ENCODE results near the gene HCAR1. TPM values are rescaled to one million over a fixed set of nuclear protein-coding genes. Genes with fewer than 3 reads are reported as not detected.
"Not testable (repeated sequence)": the region's sequence is repeated elsewhere in the genome, so short reads cannot be mapped to it uniquely, and the experiment has no call there.

HCAR1 gene
- polyA plus RNA-seq, 1 donor from 2014 or later: not detected

DNA sequence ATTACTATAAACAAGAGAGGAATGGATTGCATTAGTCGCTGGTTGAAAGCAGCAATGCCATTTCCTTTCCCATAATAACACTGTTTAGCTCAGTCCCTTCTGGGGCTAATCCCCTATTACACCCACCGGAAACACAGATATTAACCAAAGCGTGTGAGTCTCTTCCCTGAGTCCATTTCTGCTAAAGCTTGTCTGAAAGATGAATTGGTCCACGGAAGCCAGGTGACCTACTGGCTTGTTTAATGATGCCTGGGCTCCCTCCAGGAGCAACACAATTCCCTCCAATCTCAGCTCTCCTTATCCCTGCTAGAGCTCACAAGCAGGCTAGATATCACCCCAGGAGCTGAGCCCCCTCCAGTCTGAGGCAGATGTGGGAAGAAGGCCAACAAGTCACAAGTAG is 29.2 kb downstream of the HCAR1 start:
- H3K27me3 Mint-ChIP-seq, H3K4me3 Mint-ChIP-seq, H3K27ac Mint-ChIP-seq, H3K9me3 Mint-ChIP-seq, H3K36me3 Mint-ChIP-seq, H3K4me1 Mint-ChIP-seq: not testable (repeated sequence)

DNA sequence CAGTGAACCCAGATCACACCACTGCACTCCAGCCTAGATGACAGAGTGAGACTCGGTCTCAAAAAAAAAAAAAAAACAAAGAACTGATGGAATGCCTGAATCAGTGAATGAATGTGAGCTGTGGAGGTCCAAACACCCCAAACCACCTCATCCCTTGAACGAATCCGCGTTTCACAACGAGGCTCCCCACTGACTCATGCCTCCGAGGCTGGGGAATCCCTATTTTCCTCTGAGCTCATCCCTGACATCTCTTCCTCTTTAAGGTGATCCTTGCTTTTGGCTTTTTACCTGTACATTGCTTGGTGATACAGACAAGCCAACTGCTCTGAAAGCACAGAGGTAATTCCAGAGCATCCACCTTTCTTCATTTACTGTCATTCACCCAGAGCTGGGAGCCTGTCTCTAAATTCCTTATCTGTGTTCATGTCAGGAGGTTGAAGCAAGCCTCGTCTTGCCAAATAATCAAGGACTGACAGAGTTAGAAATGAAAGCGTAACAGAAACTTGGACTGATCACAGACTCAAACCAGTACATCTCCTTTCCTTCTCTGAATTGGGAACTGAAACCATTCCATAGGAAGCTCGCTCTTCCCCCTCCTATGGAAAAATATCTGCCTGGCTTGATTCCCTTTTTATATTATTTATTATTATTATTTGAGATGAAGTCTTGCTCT is 30.5 kb downstream of the HCAR1 start:
- H3K4me1 Mint-ChIP-seq, H3K27ac Mint-ChIP-seq, H3K4me3 Mint-ChIP-seq, H3K27me3 Mint-ChIP-seq, H3K36me3 Mint-ChIP-seq, H3K9me3 Mint-ChIP-seq: not testable (repeated sequence)

DNA sequence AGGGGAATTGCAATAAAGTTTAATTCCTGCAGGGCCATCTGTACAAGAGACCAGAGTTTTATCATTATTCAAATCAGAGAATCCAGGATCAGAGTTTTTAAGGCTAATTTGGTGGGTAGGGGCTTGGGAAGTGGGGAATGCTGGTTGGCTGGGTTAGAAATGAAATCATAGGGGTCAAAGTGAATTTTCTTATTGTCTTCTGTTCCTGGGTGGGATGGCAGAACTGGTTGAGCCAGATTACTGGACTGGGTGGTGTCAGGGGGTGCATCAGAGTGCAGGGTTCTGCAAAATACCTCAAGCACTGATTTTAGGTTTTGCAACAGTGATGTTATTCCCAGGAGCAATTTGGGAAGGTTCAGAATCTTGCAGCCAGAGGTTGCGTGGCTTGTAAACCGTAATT is 33.7 kb downstream of the HCAR1 start:
- not testable (repeated sequence) for H3K4me3 Mint-ChIP-seq, H3K4me1 Mint-ChIP-seq, H3K9me3 Mint-ChIP-seq, H3K27ac Mint-ChIP-seq, H3K27me3 Mint-ChIP-seq, H3K36me3 Mint-ChIP-seq

DNA sequence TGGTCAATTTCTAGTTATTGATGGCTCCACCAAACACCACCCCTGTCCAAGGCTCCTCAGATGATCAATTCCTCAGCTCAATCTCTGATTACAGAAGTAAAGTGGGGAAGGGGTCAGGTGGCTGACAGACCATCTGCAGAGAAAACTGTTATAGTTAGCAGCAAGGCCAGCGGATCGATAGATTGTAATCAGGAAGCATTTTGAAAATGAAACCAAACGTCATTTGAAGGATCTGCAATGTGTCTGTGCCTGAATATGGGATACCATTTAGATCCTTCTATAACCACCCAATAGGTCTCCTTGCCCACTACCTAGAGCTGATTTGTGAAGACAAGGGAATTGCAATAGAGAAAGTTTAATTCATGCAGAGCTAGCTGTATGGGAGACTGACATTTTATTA is 39.1 kb downstream of the HCAR1 start:
- Mint-ChIP-seq H3K36me3 (no peaks in the 10 kb centered on the region), H3K27ac (no peak overlapping the region), H3K27me3 (no peaks in the 10 kb centered on the region), H3K9me3 (no peaks in the 10 kb centered on the region), H3K4me1 (peaks cover 0 to 3% (median 2%) of the 10 kb centered on the region in 3 donors), H3K4me3 (peak overlapping the region in 1 of 4 donors; percentile 67)

DNA sequence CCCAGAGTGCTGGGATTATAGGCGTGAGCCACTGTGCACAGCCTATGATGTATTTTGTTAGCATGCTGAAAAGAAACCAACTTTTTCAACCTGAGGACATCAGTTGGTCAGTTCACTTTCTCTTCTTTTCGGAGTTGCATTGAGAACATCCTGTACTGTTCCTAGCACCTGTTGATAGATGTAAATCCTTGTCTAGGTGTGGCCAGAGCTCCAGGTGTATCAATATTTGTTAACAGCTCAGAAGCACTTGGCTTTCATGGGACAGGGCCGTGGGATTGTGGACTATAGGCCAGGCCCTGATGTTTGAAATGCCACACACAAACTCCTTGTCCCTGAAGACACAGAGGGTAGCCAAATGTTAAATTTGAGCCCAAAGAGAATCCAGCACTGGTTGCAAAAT is 42.4 kb downstream of the HCAR1 start:
- Mint-ChIP-seq H3K27me3 (no peaks in the 10 kb centered on the region), H3K9me3 (no peaks in the 10 kb centered on the region)

DNA sequence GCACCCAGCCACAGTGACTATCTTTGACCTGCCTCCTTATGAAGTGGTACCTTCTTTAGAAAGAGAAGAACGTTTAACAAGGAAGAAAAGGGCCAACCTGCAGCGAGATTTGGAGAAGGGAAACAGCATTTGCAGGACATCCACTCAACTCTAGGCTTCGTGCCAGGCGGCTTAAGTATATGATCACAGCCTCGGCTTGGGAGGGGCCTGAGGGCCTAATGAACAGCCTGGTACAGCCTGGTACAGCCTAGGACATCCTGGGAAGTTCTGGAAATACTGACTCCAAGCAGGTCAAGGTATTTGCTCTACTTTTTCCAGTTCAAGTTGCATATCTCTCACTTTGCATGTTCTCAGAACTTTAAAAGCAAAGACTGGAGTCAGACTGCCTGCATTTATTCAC is 43.6 kb downstream of the HCAR1 start:
- Mint-ChIP-seq H3K4me1 (peaks cover 0 to 5% (median 0%) of the 10 kb centered on the region in 3 donors), H3K9me3 (no peaks in the 10 kb centered on the region), H3K36me3 (no peaks in the 10 kb centered on the region), H3K4me3 (no peak overlapping the region), H3K27me3 (no peaks in the 10 kb centered on the region), H3K27ac (no peak overlapping the region)

More for the DNA sequence above, 42.4 kb downstream of the HCAR1 start:
- Mint-ChIP-seq H3K4me3 (no peak overlapping the region), H3K4me1 (peaks cover 0 to 3% (median 2%) of the 10 kb centered on the region in 3 donors), H3K27ac (no peak overlapping the region), H3K36me3 (no peaks in the 10 kb centered on the region)

DNA sequence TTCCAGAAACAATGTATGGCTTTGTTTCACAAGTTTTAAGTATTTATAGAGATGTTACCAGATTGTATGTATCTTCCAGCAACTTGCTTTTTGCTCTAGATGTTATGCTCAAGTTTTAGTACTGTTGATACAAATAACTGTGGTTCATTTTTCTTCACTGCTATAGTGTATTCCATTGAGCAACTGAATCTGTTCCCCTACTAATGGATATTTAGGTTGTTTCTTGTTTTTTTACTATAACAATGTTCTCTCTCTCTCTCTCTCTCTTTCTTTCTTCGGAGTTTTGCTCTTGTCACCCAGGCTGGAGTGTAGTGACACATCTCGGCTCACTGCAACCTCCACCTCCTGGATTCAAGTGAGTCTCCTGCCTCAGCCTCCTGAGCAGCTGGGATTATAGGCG is 44.1 kb downstream of the HCAR1 start:
- Mint-ChIP-seq H3K27me3 (no peaks in the 10 kb centered on the region), H3K4me1 (peaks cover 0 to 3% (median 0%) of the 10 kb centered on the region in 3 donors), H3K4me3 (no peak overlapping the region), H3K27ac (no peak overlapping the region), H3K9me3 (no peaks in the 10 kb centered on the region), H3K36me3 (no peaks in the 10 kb centered on the region)

DNA sequence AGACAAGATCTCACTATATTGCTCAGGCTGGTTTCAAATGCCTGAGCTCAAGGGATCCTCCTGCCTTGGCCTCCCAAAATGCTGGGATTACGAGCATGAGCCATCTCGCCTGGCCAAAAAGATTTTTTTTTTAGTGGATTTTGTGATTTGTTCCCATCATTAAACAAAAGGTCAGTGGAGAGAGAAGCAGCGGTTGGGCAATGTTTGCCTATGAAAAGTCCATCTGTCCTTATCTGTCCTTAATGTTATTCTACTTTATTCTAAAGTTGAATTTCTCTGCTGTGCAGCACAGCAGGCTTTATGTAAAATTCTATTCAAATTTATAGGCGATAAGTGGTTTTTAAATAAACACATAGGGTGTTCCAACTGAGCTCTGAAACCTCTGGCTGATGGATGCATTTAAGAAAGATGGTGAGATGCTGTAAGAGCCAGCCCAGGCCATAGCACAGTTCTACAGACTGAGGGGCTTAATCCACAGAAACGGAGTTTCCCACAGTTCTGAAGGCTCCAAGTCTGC is 46.3 kb downstream of the HCAR1 start:
- no peak overlapping the region for H3K4me3 Mint-ChIP-seq
- H3K27me3 Mint-ChIP-seq: peaks cover 2% of the 10 kb centered on the region
- no peak overlapping the region for H3K27ac Mint-ChIP-seq
- no peaks in the 10 kb centered on the region for H3K9me3 Mint-ChIP-seq
- H3K4me1 Mint-ChIP-seq: peaks cover 0 to 1% (median 0%) of the 10 kb centered on the region in 3 donors
- H3K36me3 Mint-ChIP-seq: no peaks in the 10 kb centered on the region

DNA sequence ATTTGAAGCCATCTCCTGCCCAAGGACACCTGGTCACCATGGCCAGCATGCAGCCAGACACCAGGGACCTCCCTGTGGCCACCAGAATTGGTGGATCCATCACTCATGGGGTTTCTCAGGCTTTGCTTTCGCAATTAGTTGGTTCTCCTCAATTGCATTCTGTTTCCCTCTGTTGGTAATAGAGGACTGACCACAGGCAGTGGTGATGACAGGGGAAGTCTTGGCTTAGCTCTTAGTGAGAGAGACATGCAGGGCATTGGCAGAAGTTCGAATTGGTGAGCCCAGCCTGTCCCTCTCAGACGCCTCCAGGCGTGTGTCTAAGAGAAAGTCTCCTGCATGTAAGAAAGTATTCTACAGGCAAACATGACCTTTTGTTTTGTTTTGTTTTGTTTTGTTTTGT is 48.8 kb downstream of the HCAR1 start:
- Mint-ChIP-seq H3K27ac (no peak overlapping the region), H3K36me3 (no peaks in the 10 kb centered on the region), H3K27me3 (peaks cover 2% of the 10 kb centered on the region), H3K4me1 (peaks cover 0 to 1% (median 0%) of the 10 kb centered on the region in 3 donors), H3K4me3 (no peak overlapping the region), H3K9me3 (no peaks in the 10 kb centered on the region)

DNA sequence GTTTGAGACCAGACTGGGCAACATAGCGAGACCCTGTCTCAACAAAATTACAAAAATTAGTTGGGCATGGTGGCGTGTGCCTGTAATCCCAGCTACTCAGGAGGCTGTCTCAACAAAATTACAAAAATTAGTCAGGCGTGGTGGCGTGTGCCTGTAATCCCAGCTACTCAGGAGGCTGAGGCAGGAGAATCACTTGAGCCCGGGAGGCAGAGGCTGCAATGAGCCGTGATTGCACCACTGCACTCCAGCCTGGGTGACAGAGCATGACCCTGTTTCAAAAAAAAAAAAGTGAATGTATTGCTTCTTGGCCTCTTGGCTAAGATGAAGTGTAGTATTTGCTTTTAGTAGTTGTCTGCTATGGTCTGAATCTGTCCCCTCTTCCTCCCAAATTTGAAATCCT is 49.7 kb downstream of the HCAR1 start:
- H3K4me1 Mint-ChIP-seq, H3K36me3 Mint-ChIP-seq, H3K27me3 Mint-ChIP-seq, H3K4me3 Mint-ChIP-seq, H3K27ac Mint-ChIP-seq, H3K9me3 Mint-ChIP-seq: not testable (repeated sequence)

DNA sequence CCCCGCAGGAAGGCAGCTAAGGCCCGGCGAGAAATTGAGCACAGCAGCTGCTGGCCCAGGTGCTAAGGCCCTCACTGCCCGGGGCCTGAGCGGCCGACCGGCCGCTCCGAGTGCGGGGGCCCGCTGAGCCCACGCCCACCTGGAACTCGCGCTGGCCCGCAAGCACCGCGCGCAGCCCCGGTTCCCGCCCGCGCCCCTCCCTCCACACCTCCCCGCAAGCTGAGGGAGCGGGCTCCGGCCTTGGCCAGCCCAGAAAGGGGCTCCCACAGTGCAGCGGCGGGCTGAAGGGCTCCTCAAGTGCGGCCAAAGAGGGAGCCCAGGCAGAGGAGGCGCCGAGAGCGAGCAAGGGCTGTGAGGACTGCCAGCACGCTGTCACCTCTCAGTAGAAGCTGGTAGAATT is 53.9 kb downstream of the HCAR1 start:
- not testable (repeated sequence) for H3K4me1 Mint-ChIP-seq, H3K9me3 Mint-ChIP-seq, H3K27ac Mint-ChIP-seq, H3K27me3 Mint-ChIP-seq, H3K36me3 Mint-ChIP-seq, H3K4me3 Mint-ChIP-seq

Other genes with a start within 250 kb of the HCAR1 start
- 13.6 TPM for gene ZCCHC8, start 229.9 kb downstream of the HCAR1 start, polyA plus RNA-seq
- 61.0 TPM for gene RSRC2, start 203.9 kb downstream of the HCAR1 start, polyA plus RNA-seq
- 5.2 TPM for gene KNTC1, start 203.6 kb downstream of the HCAR1 start, polyA plus RNA-seq
- not detected for gene HCAR2, start 27.5 kb downstream of the HCAR1 start, polyA plus RNA-seq
- not detected for gene HCAR3, start 14.0 kb downstream of the HCAR1 start, polyA plus RNA-seq
- 68.1 TPM for gene DENR, start 22.0 kb upstream of the HCAR1 start, polyA plus RNA-seq
- gene CCDC62, start 43.7 kb upstream of the HCAR1 start, polyA plus RNA-seq: 1.3 TPM
- 58.3 TPM for gene HIP1R, start 104.6 kb upstream of the HCAR1 start, polyA plus RNA-seq
- 48.1 TPM for gene VPS37B, start 165.3 kb upstream of the HCAR1 start, polyA plus RNA-seq
- 0.93 TPM for gene ABCB9, start 235.6 kb upstream of the HCAR1 start, polyA plus RNA-seq
- 20.2 TPM for gene OGFOD2, start 244.4 kb upstream of the HCAR1 start, polyA plus RNA-seq
- 296 TPM for gene ARL6IP4, start 249.8 kb upstream of the HCAR1 start, polyA plus RNA-seq